H1 (cell line): ENCODE measurements around the gene ARL6IP5. TPM values are rescaled to one million over a fixed set of nuclear protein-coding genes. Genes with fewer than 3 reads are reported as not detected.

Experiments
- CTCF ChIA-PET: fragments of 300-600 bp; sonication (Branson Sonifier 250); formaldehyde crosslinking; loops from one replicate; lab custom pipeline; 2021; ENCODE audit not compliant: partially characterized antibody; lab: Charles Lee
- POLR2A ChIA-PET: fragments of 300-600 bp; sonication (Branson Sonifier 250); formaldehyde crosslinking; loops from one replicate; lab custom pipeline; 2021; ENCODE audit warnings: inconsistent platforms; ENCODE audit not compliant: partially characterized antibody; lab: Charles Lee
- DNase-seq, 2 experiments: peaks; one replicate each; pipeline versions ENCODE4 v3.0.0 to v3.0.0-alpha.2; 2010 to 2022; ENCODE audit warnings: low spot score in 2 of 2, low read depth in 1 of 2, mixed read lengths in 1 of 2
- FAIRE-seq: peaks from 2 replicates; lab custom pipeline; 2011; peaks lifted over from hg19 to GRCh38; lab: Jason Lieb, UNC
- H2AFZ ChIP-seq: 2 replicates; pipeline ENCODE4 v1.8.1; 2012; ENCODE audit warnings: low read length, inconsistent platforms
- H2AK5ac ChIP-seq: 2 replicates; pipeline ENCODE4 v1.6.1; 2013; ENCODE audit warnings: low read depth, low read length
- H2BK120ac ChIP-seq: replicated peaks from 2 replicates; pipeline ENCODE3; 2013; ENCODE audit warnings: low read depth, low read length, inconsistent platforms
- H2BK12ac ChIP-seq: 2 replicates; pipeline ENCODE4 v1.6.1; 2013; ENCODE audit warnings: low read depth, low read length
- H2BK15ac ChIP-seq: 2 replicates; pipeline ENCODE4 v1.6.1; 2013; ENCODE audit warnings: low read length
- H2BK20ac ChIP-seq: 2 replicates; pipeline ENCODE4 v1.6.1; 2013; ENCODE audit warnings: low read length
- H2BK5ac ChIP-seq: 2 replicates; pipeline ENCODE4 v1.6.1; 2013; ENCODE audit warnings: low read depth, low read length
- H3K14ac ChIP-seq: 2 replicates; pipeline ENCODE4 v1.6.1; 2013; ENCODE audit warnings: inconsistent platforms; ENCODE audit not compliant: insufficient read length
- H3K18ac ChIP-seq: 2 replicates; pipeline ENCODE4 v1.6.1; 2013; ENCODE audit warnings: low read length; ENCODE audit errors: extremely low read depth
- H3K23ac ChIP-seq: 2 replicates; pipeline ENCODE4 v1.6.1; 2013; ENCODE audit warnings: inconsistent platforms; ENCODE audit not compliant: insufficient read length
- H3K23me2 ChIP-seq: 2 replicates; pipeline ENCODE4 v1.6.1; 2013; ENCODE audit warnings: low read depth, low read length
- H3K27ac ChIP-seq: 2 replicates; pipeline ENCODE4 v1.6.1; 2011; ENCODE audit warnings: low read depth, low read length, inconsistent platforms
- H3K27me3 ChIP-seq, 4 experiments: replicated peaks in 1 of 4; 1 replicate in 1 of 4; 2 replicates in 3 of 4; pipeline versions ENCODE4 v1.6.1 to v1.8.1; 2011 to 2013; ENCODE audit warnings: low read length in 3 of 4, mild to moderate bottlenecking in 3 of 4, inconsistent platforms in 2 of 4, mixed read lengths in 2 of 4, moderate library complexity in 1 of 4; ENCODE audit not compliant: control insufficient read depth in 3 of 4, insufficient read depth in 3 of 4; ENCODE audit errors: extremely low read depth in 1 of 4
- H3K36me3 ChIP-seq, 4 experiments: 2 replicates each; pipeline versions ENCODE4 v1.6.1 to v1.8.1; 2011 to 2013; ENCODE audit warnings: mild to moderate bottlenecking in 4 of 4, low read length in 3 of 4, moderate library complexity in 2 of 4, control low read depth in 1 of 4, inconsistent platforms in 1 of 4; ENCODE audit not compliant: insufficient read depth in 4 of 4, control insufficient read depth in 2 of 4
- H3K4ac ChIP-seq: replicated peaks from 2 replicates; pipeline ENCODE3; 2013; ENCODE audit warnings: low read length, low read depth, mixed read lengths, inconsistent platforms; ENCODE audit not compliant: insufficient read length
- H3K4me1 ChIP-seq, 4 experiments: replicated peaks in 1 of 4; 1 replicate in 1 of 4; 2 replicates in 3 of 4; pipeline versions ENCODE4 v1.6.1 to v1.8.1; 2011 to 2013; ENCODE audit warnings: low read length in 3 of 4, inconsistent platforms in 2 of 4, mixed read lengths in 1 of 4; ENCODE audit not compliant: insufficient read depth in 4 of 4, control insufficient read depth in 3 of 4
- H3K4me2 ChIP-seq, 2 experiments: 2 replicates each; pipeline versions ENCODE4 v1.6.1 to v1.8.1; 2011 to 2013; ENCODE audit warnings: low read depth in 2 of 2, low read length in 2 of 2, control low read depth in 1 of 2, inconsistent platforms in 1 of 2, mild to moderate bottlenecking in 1 of 2; ENCODE audit not compliant: insufficient read depth in 1 of 2
- H3K4me3 ChIP-seq, 4 experiments: fragments of 200-600, 300-600 bp in 1 of 4; sonication (generic), shearing (Covaris generic), sonication (Bioruptor Twin) in 1 of 4; 2 replicates each; pipeline versions ENCODE4 v1.5.1 to v1.8.1; 2011 to 2016; ENCODE audit warnings: low read length in 4 of 4, low read depth in 3 of 4, control low read depth in 2 of 4, inconsistent platforms in 2 of 4, mild to moderate bottlenecking in 2 of 4, mixed read lengths in 1 of 4, moderate library complexity in 1 of 4; ENCODE audit not compliant: insufficient read depth in 2 of 4; ENCODE audit errors: extremely low read depth in 1 of 4
- H3K56ac ChIP-seq: replicated peaks from 2 replicates; pipeline ENCODE3; 2013; ENCODE audit warnings: low read depth, mild to moderate bottlenecking, mixed read lengths, low read length, inconsistent platforms; ENCODE audit not compliant: insufficient read length
- H3K79me1 ChIP-seq: 2 replicates; pipeline ENCODE4 v1.6.1; 2013; ENCODE audit warnings: low read depth, low read length, control low read depth
- H3K79me2 ChIP-seq, 2 experiments: 2 replicates each; pipeline versions ENCODE4 v1.6.1 to v1.8.1; 2012 to 2013; ENCODE audit warnings: low read length in 2 of 2, mild to moderate bottlenecking in 2 of 2, inconsistent platforms in 1 of 2; ENCODE audit not compliant: insufficient read depth in 2 of 2, control insufficient read depth in 1 of 2
- H3K9ac ChIP-seq, 4 experiments: replicated peaks in 1 of 4; 1 replicate in 1 of 4; 2 replicates in 3 of 4; pipeline versions ENCODE4 v1.6.1 to v1.8.1; 2011 to 2013; ENCODE audit warnings: low read depth in 3 of 4, low read length in 3 of 4, control low read depth in 2 of 4, mild to moderate bottlenecking in 2 of 4, moderate library complexity in 2 of 4, inconsistent platforms in 1 of 4; ENCODE audit errors: extremely low read depth in 1 of 4
- H3K9me3 ChIP-seq, 2 experiments: 2 replicates each; pipeline versions ENCODE4 v1.6.1 to v1.8.1; 2012 to 2013; ENCODE audit warnings: mild to moderate bottlenecking in 2 of 2, moderate library complexity in 2 of 2, control low read depth in 1 of 2, inconsistent platforms in 1 of 2, low read depth in 1 of 2, low read length in 1 of 2, mixed read lengths in 1 of 2; ENCODE audit not compliant: insufficient read depth in 2 of 2
- H4K20me1 ChIP-seq, 2 experiments: replicated peaks in 1 of 2; 2 replicates each; pipeline versions ENCODE3 to v1.8.1; 2011 to 2013; ENCODE audit warnings: inconsistent platforms in 2 of 2, low read length in 2 of 2, mild to moderate bottlenecking in 1 of 2; ENCODE audit not compliant: insufficient read depth in 2 of 2, control insufficient read depth in 1 of 2
- H4K5ac ChIP-seq: 2 replicates; pipeline ENCODE4 v1.6.1; 2013; ENCODE audit warnings: low read length, low read depth, mixed read lengths, inconsistent platforms; ENCODE audit not compliant: insufficient read length
- H4K8ac ChIP-seq: 2 replicates; pipeline ENCODE4 v1.8.0; 2013; ENCODE audit warnings: mild to moderate bottlenecking, moderate library complexity, low read length, inconsistent platforms; ENCODE audit not compliant: insufficient read depth; ENCODE audit errors: extremely low read depth
- H4K91ac ChIP-seq: replicated peaks from 2 replicates; pipeline ENCODE3; 2013; ENCODE audit warnings: low read length, mixed read lengths, inconsistent platforms; ENCODE audit not compliant: insufficient read length
- JUN ChIP-seq: IDR thresholded peaks from 2 replicates; pipeline ENCODE4 v1.6.1; 2011; ENCODE audit warnings: low read depth, mild to moderate bottlenecking, improper control_type of control experiment, low read length
- SIN3A ChIP-seq, 2 experiments: IDR thresholded peaks in 1 of 2; conservative IDR thresholded peaks in 1 of 2; 2 replicates each; pipeline ENCODE4 v1.6.1; 2011 to 2012; ENCODE audit warnings: low read length in 2 of 2, improper control_type of control experiment in 1 of 2, low read depth in 1 of 2, mild to moderate bottlenecking in 1 of 2
- TAF7 ChIP-seq: optimal IDR thresholded peaks from 2 replicates; pipeline ENCODE3; 2011; ENCODE audit warnings: low read depth, mild to moderate bottlenecking, inconsistent platforms, low read length, moderate library complexity, borderline replicate concordance
- WGBS, 2 experiments: shearing (Covaris generic) in 1 of 2; methylation state at CpG; one replicate each; pipeline versions ENCODE4 v1.1.6 to v1.1.7; 2013 to 2015; ENCODE audit warnings: low lambda C conversion rate in 2 of 2, mixed read lengths in 2 of 2, inconsistent platforms in 1 of 2, low coverage in 1 of 2, missing lambda C conversion rate in 1 of 2; ENCODE audit not compliant: insufficient replicate concordance in 2 of 2, insufficient coverage in 1 of 2, insufficient read length in 1 of 2; ENCODE audit errors: extremely low coverage in 1 of 2, missing lambda C conversion rate in 1 of 2; 5-methylcytosine and 5-hydroxymethylcytosine counted together
- polyA plus RNA-seq, 7 experiments: library from polyadenylated mRNA; depleted of rRNA in 3 of 7; stranded (reverse) in 5 of 7; unstranded in 2 of 7; fragments of >200 nt in 5 of 7; fragments of 200-250 nt in 2 of 7; gene quantifications; 1 replicate in 5 of 7; 2 replicates in 1 of 7; 4 replicates in 1 of 7; pipeline versions ENCODE4 v1.2.1 to v1.2.3, GENCODE V29; 2011 to 2013; ENCODE audit warnings: missing spikeins in 2 of 7, mixed read lengths in 2 of 7
- total RNA-seq: library from RNA; stranded (reverse); fragmentation: NEBNext Ultra II Directional; extraction: Animal tissue kit (Norgen Biotek cat#: 25700); gene quantifications from 2 replicates; pipeline ENCODE4 v1.2.1, GENCODE V29; 2021

The ARL6IP5 gene
- total and polyA plus RNA-seq, 2 of the 8 experiments (the other 6 are each of a cell fraction or from before 2014, with no cell fraction given): 24.9 to 30.1 TPM

DNA sequence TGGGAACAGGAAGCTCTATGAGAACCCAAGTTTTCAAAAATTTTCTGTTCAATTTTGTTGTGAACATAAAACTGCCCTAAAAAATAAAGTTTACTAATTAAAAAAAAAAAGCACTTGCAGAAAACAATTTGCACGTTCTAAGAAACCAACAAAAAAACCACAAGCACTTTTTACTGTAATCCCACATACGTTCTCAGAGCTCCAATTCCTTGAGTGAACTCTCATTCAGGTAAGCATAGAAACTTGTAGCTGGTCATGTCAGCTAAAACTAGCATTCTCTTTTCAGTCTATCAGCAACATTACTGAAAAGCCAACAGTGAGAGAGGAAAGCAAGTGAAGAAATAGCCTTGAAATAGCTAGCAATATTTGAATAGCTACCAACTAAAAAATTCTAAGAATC, 21.1 kb upstream of the ARL6IP5 start:
- Histone ChIP-seq H3K27me3 (no peaks in the 10 kb centered on the region), H3K56ac (no peak overlapping the region), H3K36me3 (peaks cover 10 to 42% (median 26%) of the 10 kb centered on the region in 4 experiments; a peak in 7 of 8 replicates), H3K79me2 (no peaks in the 10 kb centered on the region), H3K4me1 (no peaks in the 10 kb centered on the region), H3K14ac (no peak overlapping the region), H3K4me2 (no peak overlapping the region), H3K9ac (no peak overlapping the region), H3K18ac (no peak overlapping the region), H4K91ac (no peak overlapping the region), H2BK20ac (no peak overlapping the region), H2AK5ac (no peak overlapping the region), H3K4me3 (no peak overlapping the region), H4K8ac (no peak overlapping the region), H3K23ac (no peak overlapping the region), H4K20me1 (no peaks in the 10 kb centered on the region), H2BK120ac (no peak overlapping the region), H3K27ac (no peak overlapping the region), H2BK5ac (no peak overlapping the region), H2AFZ (no peak overlapping the region), H3K4ac (no peak overlapping the region), H3K9me3 (no peaks in the 10 kb centered on the region), H4K5ac (no peak overlapping the region), H2BK12ac (no peak overlapping the region), H2BK15ac (no peak overlapping the region), H3K23me2 (no peaks in the 10 kb centered on the region), H3K79me1 (no peaks in the 10 kb centered on the region)
- no peak for FAIRE-seq
- ChIA-PET POLR2A (interaction anchor here (0.6 to 2.2 kb wide), 4 partner anchors 12 to 356 kb away, joined by 3 to 7 read pairs (median 3); partner anchors contain the start of gene TMF1), CTCF (interaction anchor here (0.6 kb wide), 1 partner anchor 551 kb away, joined by 4 read pairs; no protein-coding TSS in a partner anchor)
- DNase-seq: no peak
- 94% methylated on average over 2 of the region's 2 CpGs; no CpG with 5 or more reads in 1 of the 2 experiments for WGBS, 2 experiments
- TF ChIP-seq TAF7 (no peak), SIN3A (conservative IDR thresholded peaks at IDR 0.05 in 1 of 2, IDR thresholded peaks at IDR 0.05 in 1 of 2; ENCODE audit: low read depth in 1 of 2, low read length in 2 of 2) (no peak), JUN (no peak)
